Gastroesophageal sphincter (tissue), 3 donors: ENCODE measurements around the gene ZNF2.

ENCODE experiments used
- POLR2A ChIP-seq, 2 donors: fragments of 450-650 bp; IDR thresholded peaks; one replicate each; pipeline ENCODE4 v1.6.1; 2017; ENCODE audit warnings: antibody characterized with exemption in 2 of 2, mild to moderate bottlenecking in 2 of 2, moderate library complexity in 1 of 2
- POLR2AphosphoS5 ChIP-seq: sonication (generic); formaldehyde crosslinking; IDR thresholded peaks from one replicate; pipeline ENCODE4 v1.6.1; 2017; ENCODE audit warnings: antibody characterized with exemption
- TF ChIP-seq, protein P1 (sequence below), 4 experiments: fragments of 200-600 bp in 2 of 4; fragments of 450-650 bp in 2 of 4; sonication (generic) in 1 of 4; IDR thresholded peaks; one replicate each; pipeline ENCODE4 v1.5.1; 2017 to 2019; ENCODE audit warnings: antibody characterized with exemption in 4 of 4, mild to moderate bottlenecking in 2 of 4, moderate library complexity in 2 of 4

DNA sequence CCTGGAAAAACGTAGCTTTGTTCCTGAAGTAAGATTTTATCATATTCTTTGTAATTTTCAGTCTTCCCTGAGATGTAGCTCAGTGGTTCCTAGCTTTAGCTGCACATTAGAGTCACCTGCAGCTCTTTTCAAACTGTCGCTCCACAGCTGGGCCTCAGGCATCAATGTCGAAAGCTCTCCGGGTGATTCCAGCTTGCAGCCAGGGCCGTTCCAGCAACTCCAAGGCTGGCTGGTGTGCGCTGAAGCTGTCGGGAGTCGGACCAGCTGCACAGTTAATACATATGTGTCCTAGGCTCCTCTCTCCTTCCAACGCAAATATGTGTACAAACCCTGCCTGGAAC, 609 bp upstream of the ZNF2 start:
- TF ChIP-seq POLR2AphosphoS5 (no peak), POLR2A (IDR thresholded peaks at IDR 0.05) (no peak)
- TF ChIP-seq, protein P1, sequence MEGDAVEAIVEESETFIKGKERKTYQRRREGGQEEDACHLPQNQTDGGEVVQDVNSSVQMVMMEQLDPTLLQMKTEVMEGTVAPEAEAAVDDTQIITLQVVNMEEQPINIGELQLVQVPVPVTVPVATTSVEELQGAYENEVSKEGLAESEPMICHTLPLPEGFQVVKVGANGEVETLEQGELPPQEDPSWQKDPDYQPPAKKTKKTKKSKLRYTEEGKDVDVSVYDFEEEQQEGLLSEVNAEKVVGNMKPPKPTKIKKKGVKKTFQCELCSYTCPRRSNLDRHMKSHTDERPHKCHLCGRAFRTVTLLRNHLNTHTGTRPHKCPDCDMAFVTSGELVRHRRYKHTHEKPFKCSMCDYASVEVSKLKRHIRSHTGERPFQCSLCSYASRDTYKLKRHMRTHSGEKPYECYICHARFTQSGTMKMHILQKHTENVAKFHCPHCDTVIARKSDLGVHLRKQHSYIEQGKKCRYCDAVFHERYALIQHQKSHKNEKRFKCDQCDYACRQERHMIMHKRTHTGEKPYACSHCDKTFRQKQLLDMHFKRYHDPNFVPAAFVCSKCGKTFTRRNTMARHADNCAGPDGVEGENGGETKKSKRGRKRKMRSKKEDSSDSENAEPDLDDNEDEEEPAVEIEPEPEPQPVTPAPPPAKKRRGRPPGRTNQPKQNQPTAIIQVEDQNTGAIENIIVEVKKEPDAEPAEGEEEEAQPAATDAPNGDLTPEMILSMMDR (IDR thresholded peaks at IDR 0.05): no peak
